Sigmoid colon (tissue), 4 donors: Measurements from ENCODE around the gene LATS2.

ENCODE experiments used
- CTCF ChIP-seq, 4 experiments: fragments of 450-650 bp in 3 of 4; fragments of 200-600 bp in 1 of 4; IDR thresholded peaks; one replicate each; pipeline ENCODE4 v1.5.1; 2016 to 2019; ENCODE audit warnings: antibody characterized with exemption in 4 of 4, mild to moderate bottlenecking in 3 of 4, moderate library complexity in 2 of 4
- EP300 ChIP-seq, 4 donors: sonication (generic); formaldehyde crosslinking; IDR thresholded peaks; one replicate each; pipeline ENCODE4 v1.6.1; 2017; ENCODE audit warnings: antibody characterized with exemption in 4 of 4
- POLR2A ChIP-seq, 2 donors: fragments of 450-650 bp; IDR thresholded peaks; one replicate each; pipeline ENCODE4 v1.6.1; 2016; ENCODE audit warnings: antibody characterized with exemption in 2 of 2, mild to moderate bottlenecking in 2 of 2, moderate library complexity in 2 of 2
- POLR2AphosphoS5 ChIP-seq, 4 donors: sonication (generic); formaldehyde crosslinking; IDR thresholded peaks; one replicate each; pipeline ENCODE4 v1.6.1; 2017; ENCODE audit warnings: antibody characterized with exemption in 4 of 4

- TF ChIP-seq POLR2AphosphoS5 (IDR thresholded peaks at IDR 0.05) (no peak), CTCF (IDR thresholded peaks at IDR 0.05) (no peak), POLR2A (IDR thresholded peaks at IDR 0.05) (no peak), EP300 (IDR thresholded peaks at IDR 0.05) (no peak)
Observed at GRCh38 chr13:21005193-21005592, 56.2 kb downstream of the LATS2 start.
